ENCODE data around the gene DRC1. TPM values are rescaled to one million over a fixed set of nuclear protein-coding genes. Genes with fewer than 3 reads are reported as not detected.

DRC1 gene
- total and polyA plus RNA-seq, 12 donors, result 0.10 to 0.56 (median 0.14) TPM; not detected in 7

DNA sequence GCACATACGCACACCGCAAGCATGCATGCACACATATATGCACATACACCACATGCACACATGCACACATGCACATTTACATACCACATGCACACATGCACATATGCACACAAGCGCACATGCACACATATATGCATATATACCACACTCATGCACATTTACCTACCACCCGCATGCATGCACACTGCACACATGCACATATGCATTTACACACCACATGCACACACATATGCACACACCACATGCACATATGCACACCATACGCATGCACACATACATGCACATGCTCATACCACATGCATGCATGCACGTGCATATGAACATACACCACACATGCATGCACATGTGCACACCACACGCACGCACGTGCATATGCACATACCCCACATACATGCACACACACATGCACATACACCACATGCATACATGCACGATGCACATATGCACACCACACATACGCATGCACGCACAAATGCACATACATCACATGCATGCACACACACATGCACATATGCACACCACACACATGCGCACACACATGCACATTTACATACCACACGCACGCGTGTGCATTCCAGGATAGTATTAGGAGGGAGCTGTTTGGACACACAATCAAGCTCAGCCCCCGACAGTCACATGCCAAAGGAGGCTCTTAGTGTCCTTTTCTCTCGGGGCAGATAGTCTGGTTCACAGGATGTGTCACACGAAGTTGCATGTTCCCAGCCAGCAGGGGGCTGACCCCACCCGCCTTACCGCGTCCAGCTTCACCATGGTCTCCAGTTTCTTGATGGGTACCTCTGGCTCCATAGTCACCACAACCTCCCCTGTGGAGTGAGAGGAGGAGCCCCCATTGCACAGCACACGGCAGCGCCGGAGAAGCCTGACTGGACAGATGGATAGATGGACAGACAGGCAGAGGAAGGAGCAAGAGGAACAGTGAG is 70.3 kb downstream of the DRC1 start:
- no peaks in the 10 kb centered on the region for H3K4me1 ChIP-seq (replicated peaks in 1 of 2)
- 83 to 86% (median 84%) methylated on average over 23 to 25 of the region's 25 CpGs for WGBS, 4 donors
- no peak overlapping the region for H3K27ac ChIP-seq
- H3K9me3 ChIP-seq (replicated peaks in 1 of 3), result no peaks in the 10 kb centered on the region
- H3K4me3 ChIP-seq, result no peak overlapping the region
- H3K27me3 ChIP-seq, result no peaks in the 10 kb centered on the region
- intact Hi-C loops (cut with DNase I), result no loop called here
- no peaks in the 10 kb centered on the region for H3K36me3 ChIP-seq (replicated peaks in 1 of 2)
- TF ChIP-seq, protein P1, sequence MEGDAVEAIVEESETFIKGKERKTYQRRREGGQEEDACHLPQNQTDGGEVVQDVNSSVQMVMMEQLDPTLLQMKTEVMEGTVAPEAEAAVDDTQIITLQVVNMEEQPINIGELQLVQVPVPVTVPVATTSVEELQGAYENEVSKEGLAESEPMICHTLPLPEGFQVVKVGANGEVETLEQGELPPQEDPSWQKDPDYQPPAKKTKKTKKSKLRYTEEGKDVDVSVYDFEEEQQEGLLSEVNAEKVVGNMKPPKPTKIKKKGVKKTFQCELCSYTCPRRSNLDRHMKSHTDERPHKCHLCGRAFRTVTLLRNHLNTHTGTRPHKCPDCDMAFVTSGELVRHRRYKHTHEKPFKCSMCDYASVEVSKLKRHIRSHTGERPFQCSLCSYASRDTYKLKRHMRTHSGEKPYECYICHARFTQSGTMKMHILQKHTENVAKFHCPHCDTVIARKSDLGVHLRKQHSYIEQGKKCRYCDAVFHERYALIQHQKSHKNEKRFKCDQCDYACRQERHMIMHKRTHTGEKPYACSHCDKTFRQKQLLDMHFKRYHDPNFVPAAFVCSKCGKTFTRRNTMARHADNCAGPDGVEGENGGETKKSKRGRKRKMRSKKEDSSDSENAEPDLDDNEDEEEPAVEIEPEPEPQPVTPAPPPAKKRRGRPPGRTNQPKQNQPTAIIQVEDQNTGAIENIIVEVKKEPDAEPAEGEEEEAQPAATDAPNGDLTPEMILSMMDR (IDR thresholded peaks at IDR 0.05), result peak in 3 of 6 experiments; percentile 19 to 26 (median 20)
- no peak for TF ChIP-seq POLR2A (IDR thresholded peaks at IDR 0.05)
- DNase-seq, result no peak

DNA sequence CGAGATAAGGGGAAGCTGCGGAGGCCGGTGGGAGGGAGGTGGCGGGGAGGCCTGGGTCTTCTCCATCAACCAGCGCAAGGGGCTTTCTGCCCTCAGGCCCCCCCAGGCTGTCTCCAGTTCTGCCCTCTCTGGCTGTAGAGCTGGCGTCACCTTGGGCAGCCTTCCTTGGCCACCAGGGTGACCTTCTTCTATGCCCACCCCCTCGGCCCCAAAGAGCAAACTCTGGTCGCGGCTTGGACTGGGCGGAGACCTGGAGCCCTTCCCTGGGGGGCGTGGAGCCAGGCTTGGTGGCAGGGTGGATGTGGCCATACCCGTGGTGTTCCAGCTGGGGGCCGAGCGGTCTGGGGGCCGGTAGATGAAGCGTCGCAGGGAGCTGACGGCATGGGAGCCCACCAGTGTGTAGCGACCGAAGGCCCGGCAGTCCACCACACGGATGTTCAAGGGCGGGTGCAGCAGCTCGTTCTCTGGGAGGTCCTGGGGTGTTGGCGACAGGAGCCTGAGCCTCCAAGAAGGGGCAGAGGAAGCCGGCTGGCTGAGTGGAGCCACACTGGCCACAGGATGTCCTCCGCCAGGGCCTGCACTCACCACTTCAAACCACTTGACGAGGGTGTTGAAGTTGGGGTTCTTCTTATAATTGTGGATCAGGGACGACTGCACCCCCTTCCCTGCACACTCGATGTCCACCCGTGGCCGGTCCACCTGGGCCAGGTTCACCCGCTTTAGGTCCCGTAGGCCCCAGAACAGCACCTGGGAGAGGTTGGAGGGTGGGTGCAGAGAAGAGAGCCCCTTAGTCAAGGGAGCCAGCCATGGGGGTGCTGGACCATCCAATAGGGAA is 71.3 kb downstream of the DRC1 start:
- TF ChIP-seq POLR2A (IDR thresholded peaks at IDR 0.05), result no peak
- TF ChIP-seq, protein P1 (IDR thresholded peaks at IDR 0.05), result no peak
- no peaks in the 10 kb centered on the region for H3K9me3 ChIP-seq (replicated peaks in 1 of 3)
- H3K4me3 ChIP-seq, result no peak overlapping the region
- H3K27me3 ChIP-seq, result no peaks in the 10 kb centered on the region
- no peak for DNase-seq
- H3K4me1 ChIP-seq (replicated peaks in 1 of 2), result no peaks in the 10 kb centered on the region
- 90 to 94% (median 91%) methylated on average over 23 to 34 of the region's 34 CpGs for WGBS, 4 donors
- H3K27ac ChIP-seq, result no peak overlapping the region
- no peaks in the 10 kb centered on the region for H3K36me3 ChIP-seq (replicated peaks in 1 of 2)
- intact Hi-C loops (cut with DNase I), result no loop called here

DNA sequence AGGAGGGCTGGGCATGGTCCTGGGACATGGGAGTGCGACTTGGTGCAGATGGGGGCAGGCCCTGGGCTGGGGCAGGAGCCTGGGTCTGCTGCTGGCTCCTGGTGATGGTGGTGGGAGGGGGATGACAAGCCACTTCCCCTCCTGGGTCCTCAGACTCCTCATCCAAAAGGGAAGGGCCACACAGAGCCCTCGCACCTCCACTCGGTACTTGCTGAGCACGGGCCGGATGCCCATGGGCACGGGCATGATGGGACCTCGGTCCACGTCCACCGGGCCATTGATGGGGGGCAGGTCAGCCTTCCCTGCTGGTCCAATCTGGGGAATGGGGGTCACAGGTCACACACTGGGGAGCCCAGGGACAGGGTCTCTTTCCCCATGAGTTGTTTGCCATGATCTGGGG is 72.1 kb downstream of the DRC1 start:
- Histone ChIP-seq H3K4me1 (replicated peaks in 1 of 2) (no peaks in the 10 kb centered on the region), H3K9me3 (replicated peaks in 1 of 3) (no peaks in the 10 kb centered on the region), H3K27me3 (no peaks in the 10 kb centered on the region), H3K27ac (no peak overlapping the region), H3K36me3 (replicated peaks in 1 of 2) (no peaks in the 10 kb centered on the region), H3K4me3 (no peak overlapping the region)
- intact Hi-C loops (cut with DNase I), result no loop called here
- TF ChIP-seq, protein P1 (IDR thresholded peaks at IDR 0.05), result no peak
- no peak for TF ChIP-seq POLR2A (IDR thresholded peaks at IDR 0.05)
- no peak for DNase-seq
- WGBS, 4 donors, result 92 to 100% (median 94%) methylated on average over 1 to 9 of the region's 9 CpGs

DNA sequence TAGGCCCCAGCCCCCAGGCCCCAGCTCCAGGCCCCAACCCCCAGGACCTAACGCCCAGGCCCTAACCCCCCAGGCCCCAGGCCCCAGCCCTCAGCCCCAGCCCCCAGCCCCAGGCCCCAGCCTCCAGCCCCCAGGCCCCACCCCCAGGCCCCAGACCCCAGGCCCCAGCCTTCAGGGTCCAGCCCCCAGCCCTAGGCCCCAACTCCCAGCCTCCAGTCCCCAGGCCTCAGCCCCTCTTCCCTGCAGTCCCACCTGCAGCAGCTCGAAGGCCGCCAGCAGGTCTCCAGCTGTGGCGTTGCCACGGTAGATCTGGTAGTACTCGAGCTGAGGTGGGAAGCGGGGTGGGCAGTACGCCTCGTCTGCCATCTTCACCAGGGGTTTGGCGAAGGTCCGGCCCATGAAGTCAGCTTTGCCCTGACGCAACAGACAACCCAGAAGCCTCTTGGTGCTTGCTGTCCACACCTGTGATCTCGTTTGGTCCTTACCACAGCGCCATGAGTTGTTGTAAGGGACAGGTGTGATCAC is 72.6 kb downstream of the DRC1 start:
- 95 to 100% (median 96%) methylated on average over 5 to 14 of the region's 14 CpGs for WGBS, 4 donors

More for the DNA sequence above, 72.6 kb downstream of the DRC1 start:
- intact Hi-C loops (cut with DNase I), result no loop called here
- H3K4me1 ChIP-seq (replicated peaks in 1 of 2), result no peaks in the 10 kb centered on the region
- H3K27ac ChIP-seq, result no peak overlapping the region
- H3K27me3 ChIP-seq, result no peaks in the 10 kb centered on the region
- TF ChIP-seq POLR2A (IDR thresholded peaks at IDR 0.05), result no peak
- TF ChIP-seq, protein P1 (IDR thresholded peaks at IDR 0.05), result no peak
- no peak for DNase-seq
- H3K9me3 ChIP-seq (replicated peaks in 1 of 3), result no peaks in the 10 kb centered on the region
- H3K36me3 ChIP-seq (replicated peaks in 1 of 2), result no peaks in the 10 kb centered on the region
- H3K4me3 ChIP-seq, result no peak overlapping the region
